Measurements from ENCODE around the gene MUC5AC.
"Not testable (repeated sequence)": the region's sequence is repeated elsewhere in the genome, so short reads cannot be mapped to it uniquely, and the experiment has no call there.

MUC5AC gene

DNA sequence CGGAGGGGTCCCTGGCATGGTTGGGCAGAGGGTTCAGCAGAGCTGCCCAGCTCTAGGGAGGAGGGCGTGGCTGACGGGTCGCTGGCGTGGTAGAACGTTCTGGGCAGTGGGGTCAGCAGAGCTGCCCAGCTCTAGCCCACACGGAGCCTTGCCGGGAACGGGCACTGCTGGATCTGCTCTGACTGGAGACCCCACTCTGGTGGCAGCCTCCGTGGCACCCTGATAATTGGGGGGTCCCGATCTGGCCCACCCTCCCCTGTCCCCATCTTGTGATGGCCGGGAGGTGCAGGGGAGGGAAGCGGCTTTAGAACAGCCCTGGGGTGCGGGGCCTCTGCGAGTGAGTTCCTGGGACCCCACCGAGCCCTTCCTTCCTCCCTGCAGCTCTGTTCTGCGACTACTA, 21.9 kb downstream of the MUC5AC start:
- DNase-seq: no peak

DNA sequence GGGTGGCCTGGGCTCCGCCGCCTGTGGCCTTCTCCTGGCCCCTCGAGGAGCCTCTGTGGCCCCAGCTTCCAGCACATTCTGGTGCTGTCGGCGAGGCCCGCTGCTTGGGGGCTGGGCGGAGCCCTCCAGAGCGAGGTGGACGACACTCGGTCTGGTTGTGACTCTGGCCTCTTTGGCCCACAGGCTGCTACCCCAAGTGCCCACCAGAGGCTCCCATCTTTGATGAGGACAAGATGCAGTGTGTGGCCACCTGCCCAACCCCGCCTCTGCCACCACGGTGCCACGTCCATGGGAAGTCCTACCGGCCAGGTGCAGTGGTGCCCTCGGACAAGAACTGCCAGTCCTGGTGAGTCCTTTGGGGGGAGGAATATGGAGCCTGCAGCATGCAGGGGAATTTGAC, 22.4 kb downstream of the MUC5AC start:
- DNase-seq: no peak

DNA sequence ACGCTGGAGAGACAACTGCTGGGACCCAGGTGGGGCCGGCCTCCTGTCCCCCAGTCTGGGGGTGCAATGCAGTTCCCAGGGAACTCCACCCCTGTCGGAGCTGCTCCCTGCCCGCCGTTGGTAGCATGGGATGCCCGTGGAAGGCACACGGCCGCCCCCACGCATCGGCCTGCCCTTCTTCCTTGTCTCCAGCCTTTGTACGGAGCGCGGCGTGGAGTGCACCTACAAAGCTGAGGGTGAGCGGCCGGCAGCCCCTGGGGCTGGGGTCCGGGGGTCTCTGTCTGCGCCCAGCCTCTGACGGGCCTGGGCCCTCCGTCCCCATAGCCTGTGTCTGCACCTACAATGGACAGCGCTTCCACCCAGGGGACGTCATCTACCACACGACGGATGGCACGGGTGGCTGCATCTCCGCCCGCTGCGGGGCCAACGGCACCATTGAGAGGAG, 23.2 kb downstream of the MUC5AC start:
- no peak for DNase-seq

DNA sequence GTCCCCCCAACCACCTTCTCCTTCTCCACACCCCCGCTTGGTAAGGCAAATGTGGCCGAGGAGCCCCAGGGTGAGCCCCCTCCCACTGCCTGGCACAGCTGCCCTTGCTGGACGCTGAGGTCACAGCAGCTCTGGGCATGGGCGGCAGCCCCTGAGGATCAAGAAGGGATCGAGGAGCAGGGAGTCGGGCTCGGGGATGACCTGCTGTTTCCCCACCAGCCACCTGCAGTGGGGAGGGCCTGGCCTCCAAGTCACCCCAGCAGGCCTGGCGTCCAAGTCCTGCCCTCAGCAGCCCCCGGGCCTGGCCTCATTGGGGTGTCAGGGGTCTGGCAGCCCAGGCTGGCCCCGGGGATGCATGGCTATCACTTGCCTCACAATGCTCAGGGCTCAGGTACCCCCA, 23.7 kb downstream of the MUC5AC start:
- DNase-seq: no peak

DNA sequence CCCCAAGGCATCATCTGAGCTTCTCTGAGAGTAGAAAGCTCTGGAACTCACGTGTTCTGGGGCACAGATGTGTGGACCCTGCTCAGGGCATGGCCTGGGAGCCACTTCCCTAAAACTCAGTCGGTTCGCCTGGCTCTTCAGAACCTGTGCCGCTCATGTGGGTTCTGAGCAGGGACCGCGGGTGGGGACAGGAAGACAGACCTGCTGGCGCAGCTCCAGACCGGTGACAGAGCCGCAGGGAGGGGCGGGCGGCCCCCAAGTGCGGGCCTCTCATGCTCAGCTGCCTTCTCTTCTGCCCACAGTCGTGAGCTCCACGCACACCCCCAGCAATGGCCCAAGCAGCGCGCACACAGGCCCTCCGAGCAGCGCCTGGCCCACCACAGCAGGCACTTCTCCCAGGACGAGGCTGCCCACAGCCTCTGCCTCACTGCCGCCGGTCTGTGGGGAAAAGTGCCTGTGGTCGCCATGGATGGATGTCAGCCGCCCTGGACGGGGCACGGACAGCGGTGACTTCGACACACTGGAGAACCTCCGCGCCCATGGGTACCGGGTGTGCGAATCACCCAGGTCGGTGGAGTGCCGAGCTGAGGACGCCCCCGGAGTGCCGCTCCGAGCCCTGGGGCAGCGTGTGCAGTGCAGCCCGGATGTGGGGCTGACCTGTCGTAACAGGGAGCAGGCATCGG, 24.2 kb downstream of the MUC5AC start:
- DNase-seq: no peak

DNA sequence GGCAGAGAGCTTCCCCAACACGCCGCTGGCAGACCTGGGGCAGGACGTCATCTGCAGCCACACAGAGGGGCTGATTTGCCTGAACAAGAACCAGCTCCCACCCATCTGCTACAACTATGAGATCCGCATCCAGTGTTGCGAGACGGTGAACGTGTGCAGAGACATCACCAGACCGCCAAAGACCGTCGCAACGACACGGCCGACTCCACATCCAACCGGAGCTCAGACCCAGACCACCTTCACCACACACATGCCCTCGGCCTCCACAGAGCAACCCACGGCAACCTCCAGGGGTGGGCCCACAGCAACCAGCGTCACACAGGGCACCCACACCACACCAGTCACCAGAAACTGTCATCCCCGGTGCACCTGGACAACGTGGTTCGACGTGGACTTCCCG, 26.4 kb downstream of the MUC5AC start:
- DNase-seq: not testable (repeated sequence)

DNA sequence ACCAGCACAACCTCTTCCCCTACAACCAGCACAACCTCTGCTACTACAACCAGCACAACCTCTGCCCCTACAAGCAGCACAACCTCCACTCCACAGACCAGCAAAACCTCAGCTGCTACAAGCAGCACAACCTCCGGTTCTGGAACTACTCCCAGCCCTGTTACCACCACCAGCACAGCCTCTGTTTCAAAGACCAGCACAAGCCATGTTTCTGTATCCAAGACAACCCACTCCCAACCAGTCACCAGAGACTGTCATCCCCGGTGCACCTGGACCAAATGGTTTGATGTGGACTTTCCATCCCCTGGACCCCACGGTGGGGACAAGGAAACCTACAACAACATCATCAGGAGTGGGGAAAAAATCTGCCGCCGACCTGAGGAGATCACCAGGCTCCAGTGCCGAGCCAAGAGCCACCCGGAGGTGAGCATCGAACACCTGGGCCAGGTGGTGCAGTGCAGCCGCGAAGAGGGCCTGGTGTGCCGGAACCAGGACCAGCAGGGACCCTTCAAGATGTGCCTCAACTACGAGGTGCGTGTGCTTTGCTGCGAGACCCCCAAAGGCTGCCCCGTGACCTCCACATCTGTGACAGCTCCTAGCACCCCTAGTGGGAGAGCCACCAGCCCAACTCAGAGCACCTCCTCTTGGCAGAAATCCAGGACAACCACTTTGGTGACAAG, 30.8 kb downstream of the MUC5AC start:
- peak; percentile 3 for DNase-seq

DNA sequence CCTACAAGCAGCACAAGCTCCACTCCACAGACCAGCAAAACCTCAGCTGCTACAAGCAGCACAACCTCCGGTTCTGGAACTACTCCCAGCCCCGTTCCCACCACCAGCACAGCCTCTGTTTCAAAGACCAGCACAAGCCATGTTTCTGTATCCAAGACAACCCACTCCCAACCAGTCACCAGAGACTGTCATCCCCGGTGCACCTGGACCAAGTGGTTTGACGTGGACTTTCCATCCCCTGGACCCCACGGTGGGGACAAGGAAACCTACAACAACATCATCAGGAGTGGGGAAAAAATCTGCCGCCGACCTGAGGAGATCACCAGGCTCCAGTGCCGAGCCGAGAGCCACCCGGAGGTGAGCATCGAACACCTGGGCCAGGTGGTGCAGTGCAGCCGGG, 32.1 kb downstream of the MUC5AC start:
- peak; percentile 1 for DNase-seq

DNA sequence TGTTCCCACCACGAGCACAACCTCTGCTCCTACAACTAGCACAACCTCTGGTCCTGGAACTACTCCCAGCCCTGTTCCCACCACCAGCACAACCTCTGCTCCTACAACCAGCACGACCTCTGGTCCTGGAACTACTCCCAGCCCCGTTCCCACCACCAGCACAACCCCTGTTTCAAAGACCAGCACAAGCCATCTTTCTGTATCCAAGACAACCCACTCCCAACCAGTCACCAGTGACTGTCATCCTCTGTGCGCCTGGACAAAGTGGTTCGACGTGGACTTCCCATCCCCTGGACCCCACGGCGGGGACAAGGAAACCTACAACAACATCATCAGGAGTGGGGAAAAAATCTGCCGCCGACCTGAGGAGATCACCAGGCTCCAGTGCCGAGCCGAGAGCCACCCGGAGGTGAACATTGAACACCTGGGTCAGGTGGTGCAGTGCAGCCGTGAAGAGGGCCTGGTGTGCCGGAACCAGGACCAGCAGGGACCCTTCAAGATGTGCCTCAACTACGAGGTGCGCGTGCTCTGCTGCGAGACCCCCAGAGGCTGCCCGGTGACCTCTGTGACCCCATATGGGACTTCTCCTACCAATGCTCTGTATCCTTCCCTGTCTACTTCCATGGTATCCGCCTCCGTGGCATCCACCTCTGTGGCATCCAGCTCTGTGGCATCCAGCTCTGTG, 34.2 kb downstream of the MUC5AC start:
- peak; percentile 1 for DNase-seq

DNA sequence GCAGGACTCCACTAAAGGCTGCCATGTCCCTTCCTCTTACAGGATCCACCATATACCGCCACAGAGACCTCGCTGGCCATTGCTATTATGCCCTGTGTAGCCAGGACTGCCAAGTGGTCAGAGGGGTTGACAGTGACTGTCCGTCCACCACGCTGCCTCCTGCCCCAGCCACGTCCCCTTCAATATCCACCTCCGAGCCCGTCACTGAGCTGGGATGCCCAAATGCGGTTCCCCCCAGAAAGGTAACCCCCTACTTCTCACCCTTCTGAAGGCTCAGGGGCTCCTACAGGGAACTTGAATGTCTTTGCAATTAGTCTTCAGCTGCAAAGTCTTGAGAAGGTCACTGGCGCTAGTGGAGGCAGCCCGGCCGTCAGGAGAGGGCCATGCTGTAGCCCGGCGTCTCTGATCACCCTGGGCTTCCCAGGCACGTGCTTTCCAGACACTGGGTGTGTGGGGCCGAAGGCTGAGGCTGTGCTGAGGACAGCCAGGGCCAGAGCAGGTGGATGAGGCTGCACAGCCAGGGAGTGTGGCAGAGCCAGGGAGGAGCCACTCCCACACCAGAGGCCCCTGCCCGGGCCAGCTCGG, 35.1 kb downstream of the MUC5AC start:
- peak; percentile 6 for DNase-seq

DNA sequence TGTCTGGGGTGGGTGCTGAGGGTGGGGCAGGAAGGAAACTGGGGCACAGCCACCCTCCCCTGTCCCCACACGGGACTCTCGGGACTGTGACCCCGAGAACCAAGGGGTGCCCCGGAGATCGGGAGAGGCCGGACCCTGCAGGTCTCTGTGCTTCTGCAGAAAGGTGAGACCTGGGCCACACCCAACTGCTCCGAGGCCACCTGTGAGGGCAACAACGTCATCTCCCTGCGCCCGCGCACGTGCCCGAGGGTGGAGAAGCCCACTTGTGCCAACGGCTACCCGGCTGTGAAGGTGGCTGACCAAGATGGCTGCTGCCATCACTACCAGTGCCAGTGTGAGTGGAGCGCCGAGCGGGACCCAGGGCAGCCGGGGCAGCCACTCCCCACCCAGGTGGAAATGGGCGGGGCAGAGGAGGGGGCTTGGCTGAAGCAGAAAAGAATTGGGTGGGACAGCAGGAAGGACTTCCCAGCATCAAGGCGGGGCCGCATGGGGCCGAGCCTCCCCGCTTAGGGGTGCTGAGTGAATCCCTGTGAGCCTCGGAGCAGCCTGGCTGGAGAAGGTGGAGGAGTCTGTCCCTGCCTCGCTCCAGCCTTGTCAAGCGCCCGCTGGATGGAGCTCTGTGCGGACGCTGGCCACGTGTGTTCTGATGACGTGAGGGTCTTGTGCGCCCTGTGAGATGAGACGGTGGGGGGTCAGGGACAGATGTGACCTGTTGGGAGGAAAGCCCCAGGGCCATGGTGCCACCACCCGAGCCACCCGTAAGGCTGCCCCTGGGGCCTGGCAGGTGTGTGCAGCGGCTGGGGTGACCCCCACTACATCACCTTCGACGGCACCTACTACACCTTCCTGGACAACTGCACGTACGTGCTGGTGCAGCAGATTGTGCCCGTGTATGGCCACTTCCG, 35.8 kb downstream of the MUC5AC start:
- DNase-seq: peak; percentile 13

DNA sequence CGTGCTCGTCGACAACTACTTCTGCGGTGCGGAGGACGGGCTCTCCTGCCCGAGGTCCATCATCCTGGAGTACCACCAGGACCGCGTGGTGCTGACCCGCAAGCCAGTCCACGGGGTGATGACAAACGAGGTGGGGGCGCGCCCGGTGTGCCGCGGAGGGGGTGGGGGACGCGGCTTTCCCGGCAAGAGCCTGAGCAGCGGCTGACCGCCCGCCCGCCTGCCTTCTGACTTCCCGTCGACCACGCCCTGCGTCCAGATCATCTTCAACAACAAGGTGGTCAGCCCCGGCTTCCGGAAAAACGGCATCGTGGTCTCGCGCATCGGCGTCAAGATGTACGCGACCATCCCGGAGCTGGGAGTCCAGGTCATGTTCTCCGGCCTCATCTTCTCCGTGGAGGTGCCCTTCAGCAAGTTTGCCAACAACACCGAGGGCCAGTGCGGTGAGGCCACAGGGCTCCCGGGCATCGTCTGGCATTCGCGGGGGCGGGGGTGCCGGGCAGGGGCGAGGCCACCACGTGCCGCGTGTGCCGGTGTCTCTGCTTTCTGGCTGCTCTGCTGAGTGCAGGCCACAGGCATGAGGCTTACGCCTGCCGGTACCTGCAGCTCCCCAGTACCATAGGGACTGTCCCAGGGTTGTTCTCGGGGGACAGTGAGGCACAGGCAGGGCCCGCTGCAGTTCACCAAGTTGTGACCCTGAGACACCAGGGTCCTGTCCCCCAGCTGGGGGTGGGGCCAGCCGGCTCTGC, 36.7 kb downstream of the MUC5AC start:
- DNase-seq: peak; percentile 13

DNA sequence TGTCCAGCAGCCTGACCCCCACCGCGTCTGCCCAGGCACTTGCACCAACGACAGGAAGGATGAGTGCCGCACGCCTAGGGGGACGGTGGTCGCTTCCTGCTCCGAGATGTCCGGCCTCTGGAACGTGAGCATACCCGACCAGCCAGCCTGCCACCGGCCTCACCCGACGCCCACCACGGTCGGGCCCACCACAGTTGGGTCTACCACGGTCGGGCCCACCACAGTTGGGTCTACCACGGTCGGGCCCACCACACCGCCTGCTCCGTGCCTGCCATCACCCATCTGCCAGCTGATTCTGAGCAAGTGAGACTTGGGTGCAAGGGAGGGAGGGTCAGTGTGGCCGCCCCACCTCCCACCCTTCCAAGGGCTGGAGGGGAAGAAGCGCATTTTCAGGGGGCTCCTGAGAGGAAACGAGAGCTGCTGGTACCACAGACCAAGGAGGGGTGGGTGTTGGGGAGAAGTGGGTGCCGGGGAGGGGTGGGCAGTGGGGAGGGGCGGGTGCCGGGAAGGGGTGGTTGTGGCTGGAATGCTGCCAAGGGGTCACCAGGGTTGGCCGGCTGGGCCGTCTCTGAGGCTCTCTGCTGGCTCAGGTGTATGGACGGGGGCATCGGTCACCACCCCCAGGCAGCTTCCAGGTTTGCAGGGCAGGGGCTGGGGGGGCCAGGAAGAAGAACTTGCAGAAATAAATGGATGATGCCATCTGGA, 37.4 kb downstream of the MUC5AC start:
- DNase-seq: peak; percentile 10

DNA sequence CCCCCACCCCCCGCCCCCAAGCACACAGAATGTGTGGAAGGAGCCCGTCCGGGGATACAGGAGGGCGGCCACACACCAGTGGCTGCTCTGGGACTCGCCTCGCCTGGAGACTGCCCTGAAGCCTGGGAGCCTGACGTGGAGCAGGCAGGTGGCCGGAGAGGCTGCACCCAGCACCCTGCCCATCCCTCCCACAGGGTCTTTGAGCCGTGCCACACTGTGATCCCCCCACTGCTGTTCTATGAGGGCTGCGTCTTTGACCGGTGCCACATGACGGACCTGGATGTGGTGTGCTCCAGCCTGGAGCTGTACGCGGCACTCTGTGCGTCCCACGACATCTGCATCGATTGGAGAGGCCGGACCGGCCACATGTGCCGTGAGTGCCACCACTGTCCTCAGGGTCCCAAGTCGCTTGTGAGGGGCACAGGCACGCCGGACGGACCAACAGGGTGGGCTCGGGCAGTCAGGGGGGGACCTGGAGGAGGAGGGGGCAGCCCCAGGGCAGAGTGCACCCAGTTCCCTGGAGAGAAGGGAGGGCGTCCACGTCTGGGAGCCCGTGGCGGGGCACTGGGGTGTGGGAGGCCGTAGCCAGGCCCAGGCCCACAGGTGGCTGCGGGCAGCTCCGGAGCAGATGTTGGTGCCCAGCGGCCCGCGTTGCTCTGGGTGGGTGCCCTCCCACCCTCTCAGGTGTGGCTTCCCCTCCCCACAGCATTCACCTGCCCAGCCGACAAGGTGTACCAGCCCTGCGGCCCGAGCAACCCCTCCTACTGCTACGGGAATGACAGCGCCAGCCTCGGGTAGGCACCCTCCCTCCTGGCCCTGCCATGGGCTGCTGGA, 38.1 kb downstream of the MUC5AC start:
- DNase-seq: no peak

DNA sequence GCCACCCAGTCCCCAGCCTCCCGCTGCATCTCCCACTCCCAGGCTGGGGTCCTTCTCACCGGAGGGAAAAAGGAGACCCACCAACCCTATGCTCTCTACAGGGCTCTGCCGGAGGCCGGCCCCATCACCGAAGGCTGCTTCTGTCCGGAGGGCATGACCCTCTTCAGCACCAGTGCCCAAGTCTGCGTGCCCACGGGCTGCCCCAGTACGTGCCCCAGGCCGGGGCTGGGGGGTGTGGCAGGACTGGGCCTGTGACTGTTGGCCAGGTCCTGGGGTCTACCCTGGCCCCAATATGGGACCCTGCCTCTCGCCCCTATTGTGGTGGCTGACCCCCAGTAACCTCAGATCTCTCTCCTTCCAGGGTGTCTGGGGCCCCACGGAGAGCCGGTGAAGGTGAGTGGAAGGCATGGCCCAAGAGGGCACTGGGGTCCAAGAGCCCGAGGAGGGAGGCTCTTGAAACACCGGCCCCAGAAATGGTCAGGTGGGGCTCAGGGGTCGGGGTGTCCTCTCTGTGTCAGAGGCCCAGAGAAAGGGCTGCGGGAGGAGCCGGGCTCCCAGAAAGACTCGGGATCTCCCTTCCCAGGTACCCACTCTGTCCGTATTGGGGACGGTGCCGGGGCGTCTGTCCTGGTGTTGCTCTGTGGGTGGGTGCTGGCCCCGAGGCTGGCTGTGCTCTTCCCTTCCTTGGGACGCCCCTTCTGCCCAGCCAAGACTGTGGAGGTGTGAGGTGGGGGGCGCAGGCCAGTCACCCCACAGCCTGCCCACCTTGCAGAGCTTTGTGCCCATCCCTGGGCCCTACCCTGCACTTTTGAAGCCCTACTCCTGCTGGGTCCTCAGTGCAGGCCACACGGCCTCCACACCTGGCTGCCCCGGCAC, 39.0 kb downstream of the MUC5AC start:
- DNase-seq: peak; percentile 11

DNA sequence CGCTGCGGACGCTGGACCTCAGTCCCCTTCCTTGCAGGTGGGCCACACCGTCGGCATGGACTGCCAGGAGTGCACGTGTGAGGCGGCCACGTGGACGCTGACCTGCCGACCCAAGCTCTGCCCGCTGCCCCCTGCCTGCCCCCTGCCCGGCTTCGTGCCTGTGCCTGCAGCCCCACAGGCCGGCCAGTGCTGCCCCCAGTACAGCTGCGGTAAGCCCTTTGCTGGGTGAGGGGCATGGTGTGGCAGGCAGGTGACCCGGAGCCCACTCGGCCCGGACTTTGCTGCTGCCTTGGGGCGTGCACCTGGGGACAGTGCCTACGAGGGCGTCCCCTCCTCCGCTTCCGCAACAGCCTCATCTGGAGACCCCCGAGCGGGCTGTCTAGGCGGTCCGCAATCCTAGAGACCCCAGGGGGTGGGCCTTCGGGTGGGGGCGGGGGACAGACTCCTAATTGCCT, 39.7 kb downstream of the MUC5AC start:
- DNase-seq: no peak

DNA sequence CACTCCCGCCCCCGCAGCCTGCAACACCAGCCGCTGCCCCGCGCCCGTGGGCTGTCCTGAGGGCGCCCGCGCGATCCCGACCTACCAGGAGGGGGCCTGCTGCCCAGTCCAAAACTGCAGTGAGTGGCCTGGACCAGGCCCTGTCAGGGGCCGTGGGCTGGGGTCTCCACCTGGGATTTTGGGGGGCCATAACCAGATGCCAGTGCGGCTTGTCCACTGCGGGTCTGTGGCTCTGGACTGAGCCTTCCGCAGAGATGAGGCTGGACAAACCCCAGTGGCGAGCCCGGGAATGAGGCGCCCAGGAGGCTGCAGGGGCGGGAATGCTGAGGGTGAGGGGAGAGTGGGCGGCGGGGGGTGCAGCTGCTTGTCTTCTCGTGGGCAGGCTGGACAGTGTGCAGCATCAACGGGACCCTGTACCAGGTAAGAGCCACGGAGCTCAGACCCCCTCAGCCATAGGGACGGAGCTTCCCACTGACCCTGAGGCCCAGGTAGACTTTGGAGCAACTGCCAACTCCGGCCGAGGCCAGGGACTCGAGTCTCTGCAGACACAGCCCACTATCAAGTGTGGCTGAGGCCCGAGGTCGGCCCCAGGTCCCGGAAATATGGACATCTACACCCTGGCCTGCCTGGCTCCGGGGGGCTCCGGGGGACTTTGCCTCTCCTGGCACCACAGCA, 40.3 kb downstream of the MUC5AC start:
- DNase-seq: peak; percentile 14

DNA sequence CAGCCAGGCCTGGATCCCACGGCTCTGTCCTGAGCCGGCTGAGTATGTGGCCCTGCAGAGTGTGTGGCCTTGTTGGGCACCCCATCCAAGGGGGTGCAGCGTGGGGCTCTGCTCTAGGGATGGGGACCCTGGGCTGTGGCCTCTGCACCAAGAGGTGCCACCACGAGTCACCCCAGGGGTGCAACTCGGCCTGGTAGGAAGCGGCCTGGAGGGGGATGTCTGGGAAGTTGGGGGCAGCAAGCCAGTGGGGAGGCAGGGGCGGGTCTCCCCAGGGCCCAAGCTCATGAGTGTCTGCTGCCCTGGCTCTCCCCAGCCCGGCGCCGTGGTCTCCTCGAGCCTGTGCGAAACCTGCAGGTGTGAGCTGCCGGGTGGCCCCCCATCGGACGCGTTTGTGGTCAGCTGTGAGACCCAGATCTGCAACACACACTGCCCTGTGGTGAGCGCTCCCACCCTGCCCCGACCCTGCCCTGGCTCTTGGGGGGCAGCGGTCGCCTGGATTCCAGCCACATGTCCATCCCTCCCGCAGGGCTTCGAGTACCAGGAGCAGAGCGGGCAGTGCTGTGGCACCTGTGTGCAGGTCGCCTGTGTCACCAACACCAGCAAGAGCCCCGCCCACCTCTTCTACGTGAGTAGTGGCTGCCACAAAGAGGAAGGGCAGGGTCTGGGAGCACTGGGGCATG, 40.9 kb downstream of the MUC5AC start:
- peak; percentile 7 for DNase-seq

All from activated CD8-positive, alpha-beta memory T cell treated with anti-CD3 and anti-CD28 coated beads, Interleukin-2, amount 50 U/mL, for 4 hours (primary cell).